C1 segment of cervical spinal cord (tissue), 14 donors: ENCODE data around the gene HSBP1.

ENCODE experiments used
- DNase-seq, 14 donors: peaks; one replicate each; lab custom pipeline; 2025; lab: John Stamatoyannopoulos, UW

The HSBP1 gene

GRCh38 chr16:83839561-83839960, 31.8 kb downstream of the HSBP1 start:
- DNase-seq = no peak

GRCh38 chr16:83840060-83840617, 32.4 kb downstream of the HSBP1 start:
- DNase-seq = no peak

- DNase-seq = no peak
These were observed 34.5 kb downstream of the HSBP1 start for GRCh38 chr16:83842291-83842690.

GRCh38 chr16:83842756-83843507, 35.2 kb downstream of the HSBP1 start:
- no peak for DNase-seq

GRCh38 chr16:83843657-83844056, 35.9 kb downstream of the HSBP1 start:
- no peak for DNase-seq

- no peak for DNase-seq
These were observed 37.5 kb downstream of the HSBP1 start for GRCh38 chr16:83845263-83845662.

GRCh38 chr16:83847371-83848225, 39.8 kb downstream of the HSBP1 start:
- DNase-seq = no peak

- no peak for DNase-seq
These were observed 41.6 kb downstream of the HSBP1 start for GRCh38 chr16:83849421-83849820.

- DNase-seq = no peak
These were observed 43.2 kb downstream of the HSBP1 start for GRCh38 chr16:83850947-83851346.

GRCh38 chr16:83851473-83851872, 43.7 kb downstream of the HSBP1 start:
- DNase-seq = no peak

- DNase-seq = no peak
These were observed 45.0 kb downstream of the HSBP1 start for GRCh38 chr16:83852774-83853173.

GRCh38 chr16:83853834-83854233, 46.1 kb downstream of the HSBP1 start:
- DNase-seq = no peak

- DNase-seq = no peak
These were observed 46.6 kb downstream of the HSBP1 start for GRCh38 chr16:83854420-83854819.

GRCh38 chr16:83856792-83857191, 49.0 kb downstream of the HSBP1 start:
- no peak for DNase-seq

GRCh38 chr16:83859265-83859664, 51.5 kb downstream of the HSBP1 start:
- DNase-seq = no peak

- no peak for DNase-seq
These were observed 54.9 kb downstream of the HSBP1 start for GRCh38 chr16:83862661-83863060.

GRCh38 chr16:83863682-83864081, 55.9 kb downstream of the HSBP1 start:
- no peak for DNase-seq
